ENCODE data around the gene HNF1B.
A peak's percentile ranks its signal among the peaks of the same experiment; 100 is the strongest.

HNF1B gene

DNA sequence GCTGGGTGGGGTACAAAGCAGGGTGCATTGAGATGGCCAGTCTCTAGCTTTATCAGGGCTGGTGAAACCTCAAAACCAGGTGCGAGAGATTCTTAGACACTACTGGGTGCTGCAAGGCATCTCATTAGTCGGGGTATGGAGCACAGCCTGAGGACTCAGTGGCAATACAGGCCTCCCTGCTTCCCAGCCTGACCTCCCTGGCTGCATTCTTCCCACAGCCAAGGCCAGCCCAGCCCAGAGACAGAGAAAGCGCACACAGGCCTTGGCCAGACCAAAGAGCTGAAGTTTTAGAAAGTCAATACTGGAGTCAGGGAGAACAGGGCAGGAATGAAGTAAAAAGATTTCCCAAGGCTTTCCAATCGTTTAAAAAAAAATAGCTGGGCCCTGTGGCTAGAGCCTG, 12.5 kb downstream of the HNF1B start:
- no peak for DNase-seq

DNA sequence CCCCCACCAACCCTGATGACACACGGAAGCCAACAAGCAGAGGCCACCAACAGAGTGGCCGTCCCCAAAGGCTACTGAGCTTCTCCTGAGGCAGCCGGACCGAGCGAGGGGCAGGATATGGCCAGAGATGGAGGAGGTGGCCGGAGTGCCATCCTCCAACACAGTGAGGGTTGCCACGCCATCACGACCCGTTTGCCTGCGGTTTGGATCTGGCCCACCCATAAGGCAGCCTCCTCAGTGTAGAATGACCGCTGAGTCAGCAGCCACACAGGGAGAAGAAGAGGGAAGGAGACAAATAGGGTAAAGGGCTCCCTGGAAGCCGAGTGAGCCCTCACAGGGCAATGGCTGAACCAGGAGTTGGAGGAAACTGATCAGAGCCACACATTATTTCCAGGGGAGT, 13.8 kb downstream of the HNF1B start:
- no peak for DNase-seq

DNA sequence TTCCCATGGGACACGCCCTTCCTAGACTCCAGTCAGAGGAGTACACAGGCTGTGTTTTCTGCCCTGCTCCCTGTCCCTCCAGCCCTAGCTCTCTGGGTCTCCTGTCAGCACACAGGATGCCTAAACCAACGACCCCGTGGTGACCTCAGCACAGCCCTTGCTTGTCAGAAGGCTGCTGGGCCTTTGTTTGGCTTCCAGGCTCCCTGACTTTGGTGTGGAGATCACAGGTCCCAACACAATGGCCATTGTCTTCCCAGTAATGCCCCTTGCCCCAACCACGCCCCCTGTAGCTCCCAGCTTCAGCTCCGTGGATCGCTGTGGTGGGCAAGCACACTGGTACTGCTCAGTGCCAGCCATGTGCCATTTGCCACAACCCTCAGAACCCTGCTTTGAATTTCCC, 15.0 kb downstream of the HNF1B start:
- no peak for DNase-seq

DNA sequence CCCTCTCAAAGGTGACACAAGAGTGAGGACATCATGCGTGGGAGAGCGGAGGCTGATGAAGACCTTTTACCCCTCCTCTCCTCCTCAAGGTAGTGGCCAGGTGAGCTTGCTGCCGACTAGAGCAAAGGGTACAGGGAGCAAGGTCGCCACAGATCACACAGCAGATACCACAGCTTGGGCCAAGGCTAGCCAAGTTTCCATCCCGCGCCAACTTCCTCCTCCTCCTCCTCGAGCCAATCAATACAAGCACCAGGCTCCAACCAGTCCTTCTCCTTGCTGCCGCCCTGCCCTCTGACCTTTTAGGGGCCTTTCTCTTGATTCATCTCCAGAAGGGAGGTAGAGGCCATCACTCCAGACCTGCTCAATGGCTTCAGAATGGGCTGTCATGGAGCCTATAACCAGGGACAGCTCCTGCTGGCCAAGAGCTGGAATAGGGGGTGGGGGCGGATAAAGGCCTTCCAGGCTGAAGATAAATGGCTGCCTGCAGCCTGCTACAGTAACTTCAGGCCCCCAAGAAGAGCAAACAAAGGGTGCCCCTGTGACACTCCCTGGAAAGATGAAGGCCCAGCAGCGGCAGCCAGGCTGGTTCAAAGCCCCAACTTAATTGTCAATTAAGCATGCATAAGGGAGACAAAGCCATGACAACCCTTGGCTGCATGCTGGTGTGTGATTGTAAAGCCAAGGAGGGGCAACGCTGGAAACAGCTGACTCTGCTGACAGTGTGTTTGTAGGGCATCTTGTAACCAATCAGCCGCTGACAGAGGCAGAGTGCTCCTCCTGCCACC, 17.8 kb downstream of the HNF1B start:
- no peak for DNase-seq

DNA sequence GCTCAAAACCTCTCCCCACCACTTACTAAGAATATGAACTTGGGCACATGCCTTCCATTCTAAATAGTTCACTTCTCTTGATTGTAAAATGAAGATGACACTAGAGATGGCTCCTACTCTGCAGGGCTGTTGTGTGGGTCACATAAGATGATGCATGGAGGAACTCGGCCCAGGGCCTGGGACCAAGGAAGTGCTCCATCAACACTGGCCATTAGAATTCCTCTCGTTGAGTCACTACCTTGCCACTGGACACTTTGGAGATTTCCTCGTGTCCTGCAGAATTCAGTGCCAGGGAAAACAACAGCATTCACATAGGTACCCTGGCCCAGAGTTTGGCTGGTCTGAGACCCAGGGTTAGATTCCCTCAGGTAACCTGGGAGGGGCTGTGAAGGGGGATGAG, 18.6 kb downstream of the HNF1B start:
- DNase-seq, result no peak

DNA sequence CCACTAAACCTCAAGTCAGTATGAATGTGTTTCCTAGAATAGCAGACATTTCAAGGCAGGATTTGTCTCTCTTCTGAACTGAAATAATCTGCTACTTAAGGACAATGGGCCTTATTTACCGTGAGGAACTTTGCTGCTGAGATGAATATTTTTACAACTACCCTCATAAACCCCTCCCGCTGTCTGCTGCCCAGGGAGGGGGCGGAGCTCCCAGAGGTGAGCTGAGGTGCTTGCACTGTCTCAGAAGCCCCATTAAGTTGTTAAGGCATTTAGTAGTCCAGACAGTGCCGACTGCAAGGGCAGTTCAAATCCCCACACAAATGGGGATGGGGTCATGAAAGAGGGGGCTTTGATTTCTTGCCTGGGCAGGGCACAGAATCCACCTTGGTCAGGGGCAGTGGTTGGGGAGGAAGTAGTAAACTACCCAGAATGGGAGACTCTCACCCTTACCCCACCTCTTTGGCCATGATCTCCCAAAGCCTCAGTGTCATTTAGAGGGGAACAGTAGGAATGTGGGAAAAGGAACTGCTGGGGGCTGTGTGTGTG, 19.2 kb downstream of the HNF1B start:
- no peak for DNase-seq

DNA sequence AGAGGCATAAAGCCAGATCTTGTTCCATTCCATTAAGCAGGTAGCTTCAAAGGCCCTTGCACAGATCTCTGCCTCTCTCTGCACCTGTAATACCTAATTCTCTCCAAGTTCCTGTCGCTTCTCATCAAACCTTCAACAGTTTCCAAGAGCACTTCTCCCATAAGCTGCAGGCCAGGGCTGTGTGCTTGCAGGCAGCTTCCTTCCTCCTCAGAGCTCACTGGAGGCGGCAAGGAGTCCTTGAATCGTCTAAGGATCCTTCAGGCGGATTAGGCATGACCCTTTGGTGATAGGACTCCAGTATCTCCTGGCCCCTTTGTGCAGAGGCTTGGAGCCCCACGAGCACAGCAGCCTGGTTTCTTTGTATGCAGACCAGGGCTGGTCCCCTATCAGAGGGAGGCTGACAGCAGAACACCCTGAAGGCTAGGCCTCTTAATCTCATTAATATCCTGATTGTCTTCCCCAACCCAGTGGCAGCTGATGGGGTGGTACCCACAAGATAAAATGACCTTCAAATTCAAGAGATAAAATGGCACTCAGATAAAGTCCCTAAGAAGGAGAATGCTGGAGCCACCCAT, 19.8 kb downstream of the HNF1B start:
- DNase-seq, result no peak

DNA sequence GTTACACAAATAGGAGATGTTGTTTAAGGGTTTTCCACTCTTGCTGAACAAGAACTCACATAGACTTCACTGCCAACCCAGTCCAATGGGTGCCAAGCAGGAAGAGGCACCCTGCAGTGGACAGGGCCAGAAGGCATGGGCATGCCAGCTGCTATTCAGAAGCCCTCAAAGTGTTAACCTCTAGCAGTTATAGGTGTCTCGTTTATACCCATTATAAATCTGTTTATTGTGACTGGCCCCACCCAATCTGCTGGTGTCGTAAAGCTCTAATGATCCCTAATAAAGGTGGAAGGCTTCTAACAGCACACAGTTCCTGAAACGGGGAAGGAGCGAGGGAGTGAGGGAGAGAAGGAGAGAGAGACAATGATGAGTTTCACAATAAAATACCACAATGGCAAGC, 23.9 kb downstream of the HNF1B start:
- no peak for DNase-seq

DNA sequence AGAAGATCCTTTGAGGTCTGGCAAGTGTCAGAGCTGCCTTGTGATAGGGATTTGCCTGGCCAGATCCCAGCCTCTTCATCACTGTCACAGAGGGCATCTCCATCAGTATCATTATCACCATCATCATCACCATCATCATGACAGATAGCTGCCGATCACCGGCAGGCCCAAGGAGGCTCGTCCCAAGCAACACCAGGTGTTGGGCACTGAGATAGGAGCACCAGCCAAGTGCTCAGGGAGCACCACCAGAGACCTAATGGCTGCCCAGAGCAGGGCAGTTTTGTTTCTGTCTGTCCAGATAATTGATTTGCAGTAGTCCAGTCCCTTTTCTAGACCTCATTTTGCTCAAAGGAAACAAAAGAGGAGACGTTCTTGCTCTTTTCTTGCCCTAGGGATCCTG, 25.0 kb downstream of the HNF1B start:
- no peak for DNase-seq

DNA sequence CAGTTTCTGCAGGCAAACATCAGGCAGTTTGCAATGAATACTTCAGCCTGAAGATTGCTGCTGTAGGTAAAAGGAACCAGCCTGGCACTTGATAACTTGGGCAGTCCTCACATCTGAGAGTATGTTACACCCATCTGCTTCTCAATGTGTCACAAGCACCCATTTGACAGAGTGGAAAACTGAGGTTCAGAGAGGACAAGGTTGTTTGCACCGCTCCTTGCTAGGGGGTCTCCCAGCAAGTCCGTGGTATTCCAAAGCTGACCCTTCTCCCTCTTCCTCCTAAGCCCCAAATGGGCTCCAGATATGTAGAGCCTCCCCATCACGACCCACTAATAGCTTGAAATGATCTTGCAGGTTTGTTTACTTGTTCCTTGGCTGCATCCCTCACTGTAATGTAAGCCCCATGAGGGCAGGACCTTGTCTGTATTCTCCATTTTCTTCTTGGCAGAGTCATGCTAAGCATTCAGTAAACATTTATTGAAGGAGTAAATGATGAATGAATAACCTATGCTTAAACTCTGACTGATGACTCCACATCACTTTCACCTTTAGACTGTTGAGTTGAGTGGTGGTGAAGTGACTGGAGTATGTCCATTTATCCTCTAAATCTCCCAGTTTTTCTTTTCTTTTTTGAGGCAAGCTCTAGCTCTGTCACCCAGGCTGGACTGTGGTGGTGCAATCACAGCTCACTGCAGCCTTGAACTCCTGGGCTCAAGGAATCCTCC, 26.4 kb downstream of the HNF1B start:
- DNase-seq, result no peak

DNA sequence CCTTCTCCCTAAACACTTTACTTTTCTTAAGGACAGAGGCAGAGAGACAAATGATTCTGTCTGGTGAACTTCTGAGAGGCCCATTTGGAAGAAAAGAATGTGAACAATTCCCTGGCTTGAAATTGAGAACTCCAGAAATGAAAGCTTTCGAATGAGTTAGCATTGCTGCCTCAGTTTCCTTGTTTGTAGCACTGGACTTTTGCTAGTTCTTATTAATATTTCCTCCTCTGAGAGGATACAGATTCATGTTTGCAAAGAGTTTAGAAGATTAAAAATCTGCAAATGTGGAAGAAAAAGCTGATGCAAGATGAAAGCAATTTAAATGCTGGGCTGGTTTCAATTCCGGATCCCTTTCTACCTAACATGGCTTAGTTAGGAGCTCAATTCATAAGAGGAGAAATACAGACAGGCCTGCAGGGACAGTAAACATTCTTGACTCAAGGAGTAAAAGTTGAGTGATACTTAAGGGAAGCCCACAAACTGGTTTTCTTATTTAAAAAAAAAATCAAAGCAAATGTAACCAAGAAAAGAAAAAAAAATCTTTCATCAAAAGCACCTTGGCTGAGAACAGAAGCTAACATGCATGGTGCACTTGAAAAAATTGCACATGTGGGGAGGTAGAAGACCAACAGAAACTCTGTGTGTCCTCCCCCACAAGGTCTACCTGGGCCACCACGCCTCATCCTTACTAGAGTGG, 27.1 kb downstream of the HNF1B start:
- DNase-seq, result no peak

DNA sequence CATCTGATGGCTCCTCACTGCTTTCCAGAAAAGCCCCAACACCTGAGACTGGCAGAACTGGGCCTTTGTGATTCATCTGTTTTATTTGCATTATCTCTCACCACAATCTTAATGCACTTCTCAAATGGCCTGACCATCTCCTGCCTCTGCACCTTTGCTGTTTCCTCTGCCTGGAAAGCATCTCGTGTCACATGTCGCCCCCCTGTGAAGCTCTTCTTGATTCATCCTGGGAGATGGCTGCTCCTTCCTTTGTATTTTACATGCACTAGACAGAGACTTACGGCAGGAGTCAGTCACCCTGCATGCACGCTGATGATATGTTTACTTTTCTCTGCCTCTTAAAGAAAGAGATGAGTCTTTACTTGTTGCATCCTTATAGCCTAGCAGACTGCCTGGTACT, 30.0 kb downstream of the HNF1B start:
- no peak for DNase-seq

DNA sequence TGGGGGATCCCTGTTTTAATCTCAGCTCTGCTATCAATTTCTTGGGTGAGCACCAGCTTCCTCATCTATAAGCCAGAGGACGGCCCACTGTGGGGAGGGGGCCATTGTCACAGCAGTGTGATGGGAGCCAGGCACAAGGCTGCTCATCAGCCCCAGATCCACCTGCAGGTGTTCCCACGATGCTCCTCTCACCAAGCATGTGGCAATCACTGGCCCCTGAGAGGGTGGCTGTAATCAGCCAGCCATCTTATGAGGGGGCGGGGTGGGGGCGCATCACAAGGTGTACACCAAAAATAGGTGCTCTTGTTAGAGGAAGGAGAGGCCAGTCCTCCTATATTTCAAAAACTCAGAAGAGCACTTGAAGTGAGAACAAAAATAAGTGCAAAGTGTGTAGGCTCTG, 31.2 kb downstream of the HNF1B start:
- no peak for DNase-seq

DNA sequence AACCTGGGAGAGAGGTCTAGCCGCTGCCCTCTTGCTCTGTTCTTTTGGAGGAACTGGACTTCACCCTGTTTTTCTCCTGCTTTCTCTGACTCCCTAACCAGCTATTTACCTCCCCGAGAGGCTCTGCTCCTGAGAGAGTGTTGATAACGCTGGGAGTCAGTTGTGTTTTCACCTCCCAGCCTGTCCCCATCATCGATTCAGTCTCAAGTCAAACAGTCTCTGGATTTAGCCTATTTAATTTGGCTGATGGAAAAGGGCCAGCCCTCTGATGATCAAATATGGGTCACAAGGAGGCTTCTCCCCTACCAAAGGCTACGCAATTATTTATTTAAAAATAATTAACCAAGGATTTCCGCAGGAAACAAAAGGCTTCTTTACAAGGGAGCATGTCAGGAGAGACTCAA, 31.8 kb downstream of the HNF1B start:
- DNase-seq, result no peak

DNA sequence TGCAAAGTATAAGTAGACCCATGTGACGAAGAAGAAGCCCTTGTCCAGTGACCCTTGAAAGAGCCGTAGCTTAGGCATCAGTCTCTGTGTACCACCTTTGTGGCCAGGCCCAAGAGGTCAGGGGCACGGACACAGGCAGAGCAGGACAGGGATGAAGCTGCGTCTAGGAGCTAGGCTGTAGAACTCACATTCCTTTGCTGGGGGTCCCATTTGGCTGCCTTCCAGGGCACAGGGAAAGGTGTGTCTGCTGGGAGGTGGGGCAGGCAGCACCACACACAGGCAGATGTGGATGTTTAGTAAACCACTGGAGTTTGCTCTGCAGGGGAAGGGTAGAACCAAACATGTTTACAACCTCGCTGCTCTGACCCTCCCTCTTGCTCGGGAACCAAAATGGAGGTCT, 33.7 kb downstream of the HNF1B start:
- no peak for DNase-seq

DNA sequence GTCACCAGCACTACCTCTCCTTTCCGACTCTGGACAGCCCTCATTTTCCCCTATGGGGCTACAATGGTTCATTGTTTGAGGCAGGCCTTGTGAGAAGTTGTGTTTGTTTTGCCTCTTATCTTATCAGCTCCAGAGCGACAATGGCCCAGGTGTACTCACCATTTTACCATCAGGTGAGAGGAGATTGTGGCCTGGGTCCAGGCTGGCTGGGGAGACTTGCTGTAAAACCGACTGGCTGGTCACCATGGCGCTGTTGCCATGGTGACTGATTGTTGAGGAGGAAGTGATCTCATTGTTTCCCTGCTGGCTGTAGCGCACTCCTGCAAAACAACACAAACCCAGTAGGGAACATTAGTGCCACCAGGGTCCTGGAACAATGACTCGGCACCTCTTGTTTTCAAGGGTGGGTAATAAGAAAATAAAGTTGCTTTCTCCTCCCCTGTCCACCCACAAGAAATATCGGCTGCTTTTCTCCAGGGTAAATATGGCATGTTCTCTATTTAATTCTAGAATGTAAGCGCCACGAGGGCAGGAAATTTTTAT, 34.4 kb downstream of the HNF1B start:
- peak; percentile 84 for DNase-seq

DNA sequence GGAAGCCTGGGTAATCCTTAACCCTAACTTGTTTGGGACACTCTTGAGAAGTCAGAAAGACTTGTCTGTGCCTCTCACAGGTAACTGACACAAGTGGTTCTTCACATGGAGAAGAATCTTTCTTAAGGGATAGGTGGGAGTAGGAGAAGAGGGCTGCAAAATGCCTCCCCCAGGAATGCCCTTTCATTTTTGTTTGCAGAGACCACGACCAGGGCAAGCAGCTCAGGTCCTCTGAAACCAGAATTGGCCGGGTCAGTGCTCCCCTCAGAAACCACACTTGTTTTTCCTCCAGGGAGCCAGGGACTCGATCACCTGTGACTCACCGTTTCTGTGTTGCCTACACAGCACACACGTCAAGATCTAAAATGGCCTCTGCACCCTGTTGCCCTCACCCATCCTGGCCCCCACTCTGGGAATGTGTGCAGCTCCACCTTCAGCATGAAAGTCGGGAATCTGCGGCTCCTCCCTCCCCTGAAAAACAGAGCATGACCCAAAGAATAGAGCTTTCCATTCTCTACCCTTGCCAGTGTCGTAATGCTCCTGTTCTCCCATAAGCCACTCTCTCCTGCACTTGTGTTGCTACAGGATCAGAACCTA, 36.1 kb downstream of the HNF1B start:
- DNase-seq, result no peak

DNA sequence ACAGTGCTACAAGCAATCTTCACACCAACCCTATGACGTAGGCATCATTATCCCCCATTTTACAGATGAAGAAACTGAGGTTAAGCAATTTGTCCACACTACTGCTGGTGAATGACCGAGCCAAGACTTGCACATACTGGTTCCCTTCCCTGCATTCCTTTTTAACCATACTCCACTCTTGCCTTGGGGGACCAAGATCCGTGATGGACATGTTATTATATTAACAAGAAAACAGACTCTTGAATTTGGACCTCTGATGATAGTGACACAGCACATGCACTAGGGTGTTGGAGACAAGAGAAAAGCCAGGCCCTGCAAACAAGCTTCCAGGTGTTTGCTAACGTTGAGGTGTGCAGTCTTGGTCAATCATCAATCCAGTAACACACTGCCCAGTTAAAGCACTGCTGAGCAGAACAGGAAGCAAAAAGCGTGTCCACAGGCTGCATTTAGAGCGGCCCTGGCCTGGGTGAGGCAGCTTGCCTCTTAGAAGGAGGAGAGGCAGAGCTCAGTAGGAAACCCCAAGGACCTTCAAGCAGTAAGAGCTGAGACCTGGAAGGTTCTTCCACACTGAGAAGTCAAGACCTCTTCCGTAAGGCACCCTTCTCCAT, 36.7 kb downstream of the HNF1B start:
- no peak for DNase-seq

DNA sequence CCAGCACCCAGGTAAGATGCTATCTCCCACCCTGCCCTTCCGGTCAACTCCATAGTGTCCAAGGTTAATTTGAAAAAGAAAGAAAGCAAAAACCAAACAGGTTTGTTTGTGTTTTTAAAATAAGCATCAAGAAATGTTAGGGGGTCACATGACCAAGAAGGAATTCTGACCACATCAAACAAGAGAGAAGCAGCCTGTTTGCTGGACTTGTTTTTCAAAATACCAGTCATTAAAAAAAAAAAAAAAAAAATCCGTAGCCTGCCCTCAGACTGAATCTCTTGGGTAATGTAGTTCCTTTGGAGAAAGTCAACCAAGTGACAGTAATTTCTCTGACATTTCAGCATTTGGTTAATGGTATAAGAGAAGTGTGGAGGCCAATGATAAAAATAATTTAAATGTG, 38.4 kb downstream of the HNF1B start:
- DNase-seq, result no peak

DNA sequence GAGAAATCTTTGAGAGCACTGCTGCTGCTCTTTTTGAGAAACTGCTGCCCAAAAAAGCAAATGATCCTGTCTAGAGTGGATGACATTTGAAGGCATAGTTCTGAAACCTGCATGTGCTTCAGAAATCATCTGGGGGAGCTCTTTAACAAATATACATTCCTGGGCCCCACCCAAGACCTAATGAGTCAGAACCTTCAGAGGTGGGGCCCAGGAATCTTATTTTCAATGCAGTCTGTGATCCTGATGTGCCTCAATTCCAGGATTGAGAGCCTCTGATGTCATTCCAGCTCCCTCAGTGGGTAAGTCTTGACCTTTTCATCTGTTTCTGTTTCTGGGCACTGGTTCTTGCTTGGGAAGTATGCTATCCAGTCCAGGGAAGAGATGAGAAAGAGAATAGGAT, 42.3 kb downstream of the HNF1B start:
- no peak for DNase-seq

DNA sequence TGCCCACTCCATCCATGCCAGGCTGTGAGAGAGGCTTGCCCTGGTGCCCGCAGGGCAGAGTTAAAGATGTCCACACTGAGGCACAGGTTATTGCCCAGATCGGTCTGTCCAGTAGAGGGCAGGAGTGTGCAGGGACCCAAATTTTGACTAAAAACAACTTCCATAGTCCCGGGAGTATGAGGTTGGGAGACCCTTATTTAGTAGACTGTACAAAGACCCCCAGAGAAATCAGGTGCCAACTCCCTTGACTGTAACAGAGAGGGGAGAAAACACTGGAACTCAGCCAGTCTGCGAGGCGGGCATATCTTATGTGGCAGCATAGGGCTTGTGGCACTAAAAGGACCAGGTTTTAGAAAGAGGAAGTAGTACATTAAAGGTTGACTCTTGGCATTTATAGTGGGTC, 43.4 kb downstream of the HNF1B start:
- DNase-seq, result no peak

DNA sequence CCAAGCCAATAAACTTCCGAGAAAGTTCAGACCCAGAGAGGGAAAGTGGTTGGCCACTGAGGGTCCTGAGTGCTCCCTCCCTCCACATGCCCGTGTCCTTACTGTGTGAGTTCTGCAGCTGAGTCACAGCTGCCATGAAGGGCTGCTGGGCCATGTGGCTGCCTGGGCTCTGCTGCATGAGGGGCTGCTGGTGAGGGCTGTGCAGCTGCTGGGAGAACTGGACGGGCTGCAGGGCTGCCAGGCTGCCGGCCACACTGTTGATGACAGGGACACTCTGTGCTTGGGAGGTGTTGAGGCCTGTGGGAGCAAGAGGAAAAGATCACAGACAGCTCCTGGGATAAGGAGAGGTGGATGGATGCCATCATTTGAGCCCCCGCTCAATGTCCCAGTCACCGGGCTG, 44.0 kb downstream of the HNF1B start:
- no peak for DNase-seq
